Testis (tissue), 3 donors: ENCODE measurements around the gene ATP6V0A4. TPM values are rescaled to one million over a fixed set of nuclear protein-coding genes. Genes with fewer than 3 reads are reported as not detected.

Experiments
- DNase-seq: peaks from one replicate; pipeline ENCODE4 v3.0.0-alpha.2; 2019
- H3K27ac ChIP-seq, 2 donors: fragments of 200-600 bp; sonication (generic); one replicate each; pipeline ENCODE4 v1.5.1; 2019
- H3K27me3 ChIP-seq: fragments of 200-600 bp; sonication (generic); one replicate; pipeline ENCODE4 v1.5.1; 2019
- H3K36me3 ChIP-seq: fragments of 200-600 bp; sonication (generic); one replicate; pipeline ENCODE4 v1.5.1; 2017; ENCODE audit warnings: low read depth; ENCODE audit errors: missing control alignments
- H3K4me1 ChIP-seq: fragments of 200-600 bp; sonication (generic); one replicate; pipeline ENCODE4 v1.5.1; 2019
- H3K4me3 ChIP-seq, 2 donors: fragments of 200-600 bp; sonication (generic); one replicate each; pipeline ENCODE4 v1.5.1; 2017 to 2019
- H3K9me3 ChIP-seq: fragments of 200-600 bp; sonication (generic); one replicate; pipeline ENCODE4 v1.5.1; 2017
- CTCF ChIP-seq, 3 experiments: fragments of 450-650 bp in 2 of 3; fragments of 200-600 bp in 1 of 3; sonication (generic) in 1 of 3; IDR thresholded peaks; one replicate each; pipeline ENCODE4 v1.5.1; 2016 to 2019; ENCODE audit warnings: antibody characterized with exemption in 3 of 3, mild to moderate bottlenecking in 2 of 3, moderate library complexity in 1 of 3
- POLR2A ChIP-seq: fragments of 450-650 bp; IDR thresholded peaks from one replicate; pipeline ENCODE4 v1.6.1; 2017; ENCODE audit warnings: antibody characterized with exemption, mild to moderate bottlenecking, moderate library complexity
- WGBS, 2 donors: methylation state at CpG; one replicate each; pipeline ENCODE4 v1.1.5; 2018; 5-methylcytosine and 5-hydroxymethylcytosine counted together
- intact Hi-C: fragments of 100-400 bp; cut with DNase I; formaldehyde crosslinking; loops from one replicate; pipeline ENCODE4 v1.15.1; 2023; ENCODE audit warnings: low total_unique reads
- polyA plus RNA-seq: library from polyadenylated mRNA; stranded (reverse); fragments of 350-450 nt; fragmentation: Illumina TruSeq; extraction: RNeasy Lipid Tissue Mini Kit (QIAGEN cat#74804); gene quantifications from one replicate; pipeline ENCODE4 v1.2.3, GENCODE V29; 2014; ENCODE audit warnings: low read depth, low replicate concordance; ENCODE audit not compliant: insufficient read depth
- total RNA-seq, 2 donors: library from RNA; depleted of rRNA; stranded (reverse); fragments of >200 nt; gene quantifications; one replicate each; pipeline ENCODE4 v1.2.3, GENCODE V29; 2016

Gene ATP6V0A4
- total and polyA plus RNA-seq, 3 donors from 2014 or later = 0.65 to 1.8 (median 0.79) TPM

GRCh38 chr7:138755842-138756590 is 42.0 kb downstream of the ATP6V0A4 start:
- intact Hi-C loops = no loop called here
- TF ChIP-seq CTCF (IDR thresholded peaks at IDR 0.05) (no peak), POLR2A (no peak)
- H3K27ac ChIP-seq = no peak overlapping the region
- no peaks in the 10 kb centered on the region for H3K9me3 ChIP-seq
- no peak for DNase-seq
- H3K36me3 ChIP-seq = no peaks in the 10 kb centered on the region
- H3K27me3 ChIP-seq = no peaks in the 10 kb centered on the region
- H3K4me1 ChIP-seq = peaks cover 4% of the 10 kb centered on the region
- WGBS, 2 donors = 72 to 81% methylated on average over 4 of the region's 4 CpGs
- H3K4me3 ChIP-seq = no peak overlapping the region

DNA sequence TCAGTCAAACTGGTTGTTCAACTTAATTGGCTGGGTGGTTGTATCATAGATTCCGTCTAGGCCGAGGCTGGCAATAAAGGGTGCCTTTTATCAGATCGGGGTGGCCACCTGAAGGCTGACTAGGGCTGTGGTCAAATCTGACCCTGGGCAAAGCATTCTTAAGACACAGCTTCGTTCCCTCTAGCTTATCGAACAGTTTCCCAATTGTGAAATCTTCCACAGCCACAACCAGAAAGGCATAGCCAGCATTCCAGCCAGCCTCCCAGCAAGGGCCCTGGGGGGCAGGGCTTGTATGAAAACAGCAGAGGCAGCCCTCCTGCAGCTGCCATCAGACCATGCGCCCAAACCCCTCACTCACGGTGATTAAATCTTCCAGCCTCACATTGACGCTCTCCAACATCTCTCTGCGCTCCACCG is 42.7 kb downstream of the ATP6V0A4 start:
- intact Hi-C loops = no loop called here

DNA sequence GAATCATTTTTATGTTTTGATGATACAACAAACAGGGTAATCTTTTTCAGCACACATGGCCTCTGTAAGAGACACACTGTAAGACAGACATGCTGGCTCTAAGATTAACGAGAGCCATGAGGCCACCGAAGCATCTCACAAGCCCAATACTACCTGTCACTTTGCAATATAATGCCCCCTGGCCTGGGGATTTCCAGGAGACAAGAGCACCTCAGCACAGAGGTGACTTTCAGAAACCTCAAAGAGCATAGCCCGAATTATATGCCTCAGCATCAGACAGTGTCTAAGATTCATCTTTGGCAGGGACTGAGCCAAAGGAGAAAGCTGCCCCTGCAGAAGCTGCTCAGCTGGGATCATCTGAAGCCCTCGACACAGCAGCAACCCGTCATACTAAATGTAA is 44.4 kb downstream of the ATP6V0A4 start:
- Histone ChIP-seq H3K36me3 (no peaks in the 10 kb centered on the region), H3K9me3 (no peaks in the 10 kb centered on the region), H3K4me1 (peaks cover 4% of the 10 kb centered on the region), H3K27me3 (no peaks in the 10 kb centered on the region), H3K4me3 (no peak overlapping the region), H3K27ac (no peak overlapping the region)
- DNase-seq = no peak
- TF ChIP-seq POLR2A = no peak
- TF ChIP-seq CTCF (IDR thresholded peaks at IDR 0.05) = no peak
- 88% methylated on average over 5 of the region's 5 CpGs for WGBS, 2 donors
- intact Hi-C loops = no loop called here

More for the DNA sequence above, 42.7 kb downstream of the ATP6V0A4 start:
- Histone ChIP-seq H3K27ac (no peak overlapping the region), H3K27me3 (no peaks in the 10 kb centered on the region), H3K4me3 (no peak overlapping the region), H3K36me3 (no peaks in the 10 kb centered on the region), H3K4me1 (peaks cover 4% of the 10 kb centered on the region), H3K9me3 (no peaks in the 10 kb centered on the region)
- 85 to 87% methylated on average over 9 to 10 of the region's 10 CpGs for WGBS, 2 donors
- no peak for DNase-seq
- TF ChIP-seq POLR2A = no peak
- no peak for TF ChIP-seq CTCF (IDR thresholded peaks at IDR 0.05)

DNA sequence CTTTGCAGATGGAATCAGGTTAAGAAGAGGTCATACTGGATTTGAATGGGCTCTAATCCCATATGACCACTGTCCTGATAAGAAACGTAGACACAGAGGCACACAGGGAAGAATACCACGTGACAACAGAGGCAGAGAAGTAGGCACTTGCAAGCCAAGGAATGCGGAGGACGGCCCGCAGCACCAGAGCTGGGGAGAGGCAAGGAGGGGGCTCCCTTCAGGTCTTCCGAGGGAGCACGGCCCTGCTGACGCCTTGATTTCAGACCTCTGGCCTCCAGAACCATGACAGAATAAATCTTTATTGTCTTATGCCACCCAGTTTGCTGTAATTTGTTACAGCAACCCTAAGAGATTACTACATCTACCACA is 44.9 kb downstream of the ATP6V0A4 start:
- no peaks in the 10 kb centered on the region for H3K9me3 ChIP-seq
- 59 to 68% methylated on average over 8 of the region's 8 CpGs for WGBS, 2 donors
- TF ChIP-seq POLR2A = no peak
- TF ChIP-seq CTCF (IDR thresholded peaks at IDR 0.05) = no peak
- intact Hi-C loops = no loop called here
- no peaks in the 10 kb centered on the region for H3K36me3 ChIP-seq
- H3K27me3 ChIP-seq = no peaks in the 10 kb centered on the region
- DNase-seq = peak; percentile 35
- peaks cover 4% of the 10 kb centered on the region for H3K4me1 ChIP-seq
- no peak overlapping the region for H3K27ac ChIP-seq
- H3K4me3 ChIP-seq = no peak overlapping the region
